HG02763 (cell line): ENCODE results near the gene SELENOF.

Experiments used
- ATAC-seq: cut with Tn5 transposase; IDR thresholded peaks from one replicate; pipeline ENCODE4 v1.9.1; 2021; ENCODE audit warnings: mild to moderate bottlenecking, moderate library complexity; ENCODE audit not compliant: unreplicated experiment

SELENOF gene

GRCh38 chr1:86860424-86860823 is 53.5 kb downstream of the SELENOF start:
- no peak for ATAC-seq

DNA sequence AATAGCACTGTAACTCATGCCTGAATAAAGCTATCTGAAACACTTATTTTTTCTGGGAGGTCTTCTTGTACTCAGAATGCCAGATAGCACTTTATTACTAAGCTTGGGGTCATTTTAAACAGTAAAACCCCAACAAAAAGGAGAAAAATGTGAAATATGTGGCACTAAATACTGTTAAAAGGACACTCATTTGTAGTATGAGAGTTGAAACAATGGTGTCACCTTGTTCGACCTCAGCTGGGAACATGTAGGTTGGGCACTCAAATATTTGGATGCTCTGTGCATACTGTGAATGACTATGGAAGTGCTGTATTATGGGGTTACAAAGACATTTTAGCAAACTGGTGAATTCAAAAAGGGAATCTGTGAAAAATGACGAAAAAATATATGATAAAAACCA is 53.9 kb downstream of the SELENOF start:
- no peak for ATAC-seq

DNA sequence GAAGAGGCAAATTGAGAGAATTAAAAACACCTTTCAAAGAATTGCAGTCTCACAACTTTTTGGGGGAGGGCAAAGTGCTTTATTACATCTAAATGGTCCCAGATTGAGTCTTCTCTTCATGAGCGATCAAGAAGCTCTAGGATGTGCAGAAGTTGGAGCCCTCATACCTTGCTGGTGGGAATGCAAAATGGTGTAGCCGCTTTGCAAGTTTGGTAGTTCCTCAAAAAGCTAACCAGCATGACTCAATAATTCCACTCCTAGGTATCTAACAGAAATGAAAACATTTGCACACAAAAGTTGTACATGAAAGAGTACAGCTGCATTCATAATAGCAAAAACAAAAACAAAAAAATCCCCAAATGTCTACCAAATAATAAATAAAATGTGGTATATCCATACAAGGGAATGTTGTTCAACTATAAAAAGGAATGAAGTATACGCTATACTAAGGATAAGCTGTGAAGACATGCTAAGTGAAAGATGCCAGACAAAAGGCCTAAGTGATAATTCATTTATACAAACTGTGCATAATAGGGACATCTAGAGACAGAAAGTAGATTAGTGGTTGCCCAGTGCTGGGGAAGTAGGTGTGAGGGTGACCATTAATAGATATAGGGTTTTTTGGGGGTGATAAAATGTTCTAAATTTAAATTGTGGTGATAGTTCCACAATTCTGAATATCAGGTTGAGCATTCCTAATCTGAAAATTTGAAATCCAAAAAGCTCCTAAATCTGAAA is 55.2 kb downstream of the SELENOF start:
- no peak for ATAC-seq

- no peak for ATAC-seq
These were observed 57.7 kb downstream of the SELENOF start for GRCh38 chr1:86856196-86856595.

DNA sequence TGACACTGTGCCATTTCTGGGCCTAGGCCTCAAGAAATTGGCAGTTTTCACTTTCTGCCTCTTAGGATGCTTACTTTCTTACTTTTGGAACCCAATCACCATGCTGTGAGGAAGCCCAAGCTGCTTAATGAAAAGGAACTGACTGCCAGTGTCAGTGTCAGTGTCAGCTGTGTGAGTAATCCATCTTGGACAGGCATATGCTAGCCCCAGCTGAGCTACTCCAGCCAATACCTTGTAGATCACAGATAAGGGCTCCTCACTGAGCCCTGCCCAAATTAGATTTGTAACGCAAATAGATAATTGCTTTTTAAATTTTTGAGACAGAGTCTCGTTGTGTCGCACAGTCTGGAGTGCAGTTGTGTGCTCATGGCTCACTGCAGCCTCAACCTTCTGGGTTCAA is 59.6 kb downstream of the SELENOF start:
- no peak for ATAC-seq

DNA sequence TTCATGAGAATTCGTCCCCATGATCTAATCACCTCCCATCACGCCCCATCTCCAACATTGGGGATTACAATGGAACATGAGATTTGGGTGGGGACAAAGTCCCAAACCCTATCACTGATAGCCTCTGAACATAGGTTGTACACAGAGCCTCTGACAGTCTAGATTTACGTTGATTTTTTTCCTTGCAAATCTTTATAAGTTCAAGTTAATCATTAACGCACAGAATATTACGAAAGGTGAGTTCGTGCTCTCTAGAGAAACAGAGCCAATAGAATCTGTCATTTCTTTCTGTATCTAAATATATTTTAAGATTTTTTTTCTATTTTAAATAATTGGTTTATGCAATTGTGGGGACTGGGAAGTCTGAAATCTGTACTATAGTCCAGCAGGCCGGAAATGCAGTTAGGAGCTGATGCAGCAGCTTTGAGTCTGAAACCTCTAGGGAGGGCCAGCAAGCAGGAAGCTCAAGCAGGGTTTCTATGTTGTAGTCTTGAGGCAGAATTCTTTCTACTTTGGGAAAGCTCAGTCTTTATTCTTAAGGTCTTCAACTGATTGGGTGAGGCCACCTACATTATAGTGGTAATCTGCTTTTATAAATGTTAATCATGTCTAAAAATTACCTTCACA is 61.0 kb downstream of the SELENOF start:
- no peak for ATAC-seq

- no peak for ATAC-seq
These were observed 61.6 kb downstream of the SELENOF start for GRCh38 chr1:86852289-86852688.

DNA sequence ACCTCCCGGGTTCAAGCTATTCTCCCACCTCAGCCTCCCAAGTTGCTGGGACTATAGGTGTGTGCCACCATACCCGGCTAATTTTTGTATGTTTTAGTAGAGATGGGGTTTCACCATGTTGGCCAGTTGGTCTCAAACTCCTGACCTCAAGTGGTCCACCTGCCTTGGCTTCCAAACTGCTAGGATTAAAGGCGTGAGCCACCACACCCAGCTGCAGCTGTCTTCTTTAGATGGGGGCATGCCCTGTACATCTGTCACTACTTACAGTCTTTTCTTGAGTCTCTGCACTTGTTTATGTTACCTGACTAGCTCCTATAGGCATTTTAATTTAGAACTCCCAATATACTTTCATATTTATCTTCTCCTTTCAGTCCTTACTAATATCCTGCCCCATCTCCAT is 64.2 kb downstream of the SELENOF start:
- ATAC-seq = no peak

GRCh38 chr1:86848654-86849053 is 65.3 kb downstream of the SELENOF start:
- no peak for ATAC-seq

GRCh38 chr1:86846164-86846647 is 67.7 kb downstream of the SELENOF start:
- ATAC-seq = no peak

DNA sequence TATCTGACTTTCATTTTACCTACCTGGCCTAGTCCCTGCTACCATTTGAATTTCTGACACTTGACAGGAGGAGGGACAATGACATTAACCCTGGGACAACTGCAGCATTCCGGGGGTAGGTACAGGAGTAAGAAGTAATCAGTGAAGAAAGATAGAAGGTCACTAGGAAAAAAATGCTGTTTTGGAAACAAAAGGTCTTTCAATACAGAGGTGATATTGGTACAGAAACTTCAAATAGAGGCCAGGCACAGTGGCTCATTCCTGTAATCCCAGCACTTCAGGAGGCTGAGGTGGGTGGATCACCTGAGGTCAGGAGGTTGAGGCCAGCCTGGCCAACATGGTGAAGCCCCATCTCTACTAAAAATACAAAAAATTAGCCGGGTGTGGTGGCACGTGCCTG is 68.4 kb downstream of the SELENOF start:
- no peak for ATAC-seq

- ATAC-seq = no peak
These were observed 72.8 kb downstream of the SELENOF start for GRCh38 chr1:86841116-86841515.

DNA sequence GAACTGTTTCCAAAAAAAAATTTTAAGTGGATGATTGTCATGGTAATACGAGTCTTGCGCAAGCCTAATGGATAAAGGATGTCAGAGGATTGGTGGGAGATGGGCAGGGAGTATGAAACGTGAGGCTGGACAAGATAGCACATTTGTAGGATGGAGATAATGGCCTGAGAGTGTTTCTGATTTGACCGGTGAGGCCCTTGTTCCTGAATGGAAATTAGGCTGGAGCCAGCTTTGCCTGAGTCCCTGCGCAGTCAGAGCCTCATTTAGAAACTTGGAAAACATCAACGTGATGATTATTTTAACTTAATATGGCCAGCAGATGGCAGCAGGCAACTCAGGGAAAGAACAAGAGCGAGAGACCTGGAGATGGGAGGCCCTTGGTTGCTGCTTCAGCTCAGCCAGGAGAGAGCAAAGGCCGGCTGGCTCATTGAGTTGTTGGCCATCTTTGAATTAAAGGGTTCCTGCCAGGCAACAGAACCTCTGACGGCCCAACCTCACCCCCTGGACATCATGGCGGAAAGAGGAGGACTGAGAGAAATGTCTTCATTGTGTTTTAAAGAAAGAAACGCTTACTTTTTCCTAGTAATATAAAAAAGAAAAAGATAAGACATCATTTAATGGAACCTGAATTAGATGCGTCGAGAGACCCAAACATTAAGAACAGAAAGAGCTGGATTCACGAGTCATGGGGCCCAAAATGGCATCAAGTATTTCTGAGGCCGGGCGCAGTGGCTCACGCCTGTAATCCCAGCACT is 80.3 kb downstream of the SELENOF start:
- ATAC-seq = peak; percentile 86

- ATAC-seq = no peak
These were observed 81.5 kb downstream of the SELENOF start for GRCh38 chr1:86832433-86832832.

DNA sequence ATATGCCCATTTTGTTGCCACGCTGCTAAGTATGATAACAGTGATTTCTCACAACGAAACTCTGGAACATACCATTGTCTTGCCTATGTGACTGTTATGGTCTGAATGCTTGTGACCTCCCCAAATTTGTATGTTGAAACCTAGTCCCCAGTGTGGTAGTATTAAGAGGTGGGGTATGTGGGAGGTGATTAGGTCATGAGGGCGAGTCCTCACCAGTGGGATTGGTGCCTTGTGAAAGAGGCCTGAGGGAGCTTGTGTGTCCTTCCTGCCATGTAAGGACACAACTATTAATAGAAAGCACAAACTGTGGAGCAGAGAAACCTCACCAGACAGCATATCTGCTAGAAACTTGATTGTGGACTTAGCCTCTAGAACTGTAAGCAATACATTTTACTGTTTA is 84.6 kb downstream of the SELENOF start:
- ATAC-seq = no peak

- ATAC-seq = no peak
These were observed 85.9 kb downstream of the SELENOF start for GRCh38 chr1:86828024-86828423.

DNA sequence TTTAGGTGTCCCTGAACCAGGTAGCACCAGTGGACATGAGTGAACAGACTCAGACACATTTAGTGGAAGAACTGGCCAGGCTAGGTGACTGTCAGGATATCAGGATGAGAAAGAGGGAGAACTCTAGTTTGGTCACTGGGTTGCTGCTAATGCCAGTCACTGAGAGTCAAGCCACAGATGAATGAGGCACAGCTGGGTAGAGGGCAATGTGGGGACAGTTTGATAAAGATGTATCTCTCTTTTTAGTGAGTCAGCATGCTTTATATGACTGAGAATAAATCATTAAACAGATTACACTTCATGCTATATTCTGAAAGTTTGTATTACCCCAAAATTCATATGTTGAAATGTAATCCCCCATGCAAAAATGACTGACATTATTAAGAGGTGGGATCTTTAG is 87.1 kb downstream of the SELENOF start:
- no peak for ATAC-seq

DNA sequence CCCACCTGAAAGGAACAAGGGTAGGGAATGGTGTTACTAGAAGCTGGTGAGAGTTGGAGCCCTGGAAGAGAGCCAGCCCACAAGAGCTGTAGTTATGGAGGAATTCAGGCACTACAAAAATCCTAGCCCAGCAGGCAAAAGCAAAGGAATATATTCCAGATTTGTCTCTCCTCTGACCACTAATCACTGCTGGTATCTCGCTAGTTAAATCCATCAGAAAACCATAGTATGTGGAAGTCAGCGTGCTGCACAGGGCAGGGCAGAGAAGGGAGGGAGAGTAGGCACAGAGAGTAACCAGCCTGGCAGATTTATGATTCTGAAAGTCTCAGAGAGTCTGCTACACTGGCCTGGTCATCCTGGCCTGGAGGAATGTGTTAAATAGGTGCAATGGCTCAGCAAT is 88.6 kb downstream of the SELENOF start:
- ATAC-seq = no peak

DNA sequence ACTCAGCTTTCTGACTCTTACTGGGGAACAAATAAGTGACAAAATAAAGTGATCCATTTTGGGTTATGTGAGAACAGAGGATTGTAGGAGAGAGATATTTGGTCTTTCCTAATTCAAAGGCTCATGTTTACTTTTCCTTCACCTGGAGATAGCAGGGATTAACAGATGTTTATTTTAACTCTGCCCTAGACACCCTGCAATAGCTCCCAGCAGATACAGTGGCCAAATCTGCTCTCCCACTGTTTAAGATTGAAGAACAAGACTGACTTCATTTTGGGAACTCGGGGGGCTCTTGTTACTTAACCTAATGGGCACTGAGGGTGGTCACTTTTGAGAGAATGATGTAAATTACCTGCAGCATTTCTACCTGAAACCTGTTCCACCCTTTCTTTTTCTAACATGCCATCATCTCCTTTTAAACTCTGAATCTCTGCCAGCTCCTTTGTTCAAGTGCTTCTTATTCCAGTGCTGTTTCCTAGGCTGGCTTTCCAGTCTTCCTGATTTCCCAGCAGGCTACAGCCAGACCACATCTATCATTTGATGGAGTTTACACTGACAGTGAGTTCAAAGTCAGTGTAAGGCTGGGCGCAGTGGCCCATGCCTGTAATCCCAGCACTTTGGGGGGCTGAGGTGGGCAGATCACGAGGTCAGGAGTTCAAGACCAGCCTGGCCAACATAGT is 90.0 kb downstream of the SELENOF start:
- no peak for ATAC-seq

DNA sequence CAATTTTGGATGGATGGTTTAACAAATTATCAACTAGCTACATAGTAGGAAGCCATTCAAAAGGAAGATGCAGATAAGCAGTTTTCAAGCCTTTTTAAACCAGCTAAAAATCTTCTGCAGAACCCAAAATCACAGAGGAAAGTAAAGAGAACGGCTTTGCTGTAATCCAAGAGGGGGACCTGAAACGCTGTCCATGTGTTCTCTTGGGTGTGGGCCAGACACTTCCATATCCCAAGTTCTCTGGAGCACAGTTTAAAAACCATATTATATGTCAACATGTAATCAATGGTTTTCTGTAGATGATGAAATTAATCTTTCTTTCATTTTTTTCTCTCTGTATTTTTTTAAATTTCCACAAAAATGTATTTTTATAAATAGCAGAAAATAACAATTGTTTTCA is 90.5 kb downstream of the SELENOF start:
- ATAC-seq = no peak

GRCh38 chr1:86822459-86822858 is 91.5 kb downstream of the SELENOF start:
- ATAC-seq = no peak
